IMR-90 (cell line): ENCODE results near the gene MPZL2. TPM values are rescaled to one million over a fixed set of nuclear protein-coding genes. Genes with fewer than 3 reads are reported as not detected.

Experiments
- ATAC-seq: fragments of 200-7000 bp; cut with Tn5 transposase; 2 replicates; pipeline ENCODE4 v1.9.1; 2020; ENCODE audit warnings: low read depth, mild to moderate bottlenecking, moderate library complexity
- BruUV-seq: library from RNA; stranded (reverse); fragments of 400-500 nt; replicated peaks from 2 replicates; lab custom pipeline; 2021; lab: Mats Ljungman, UMichigan
- CTCF ChIA-PET: fragments of 300-600 bp; formaldehyde crosslinking; extraction: SDS; loops from one replicate; lab custom pipeline; 2021; ENCODE audit warnings: antibody characterized with exemption; lab: Yijun Ruan, JAX
- POLR2A ChIA-PET: fragments of 300-600 bp; sonication (Branson Sonifier 250); formaldehyde crosslinking; loops from one replicate; lab custom pipeline; 2022; ENCODE audit warnings: antibody characterized with exemption; ENCODE audit not compliant: unreplicated experiment; lab: Charles Lee
- DNase-seq: peaks from one replicate; pipeline ENCODE4 v3.0.0; 2013
- H2AFZ ChIP-seq: replicated peaks from 2 replicates; pipeline ENCODE3; 2013; ENCODE audit warnings: low read length, mild to moderate bottlenecking; ENCODE audit not compliant: poor library complexity
- H2AK5ac ChIP-seq: 2 replicates; pipeline ENCODE4 v1.6.1; 2013; ENCODE audit warnings: low read depth, low read length, inconsistent platforms
- H2AK9ac ChIP-seq: replicated peaks from 2 replicates; pipeline ENCODE3; 2013; ENCODE audit warnings: mild to moderate bottlenecking, low read depth, low read length, moderate library complexity; ENCODE audit not compliant: poor library complexity
- H2BK120ac ChIP-seq: 2 replicates; pipeline ENCODE4 v1.6.1; 2013; ENCODE audit warnings: low read depth, low read length, inconsistent platforms
- H2BK15ac ChIP-seq: 3 replicates; pipeline ENCODE4 v1.6.1; 2013; ENCODE audit warnings: low read depth, low read length, inconsistent platforms
- H2BK20ac ChIP-seq: 2 replicates; pipeline ENCODE4 v1.6.1; 2013; ENCODE audit warnings: low read depth, mild to moderate bottlenecking, inconsistent platforms, low read length, moderate library complexity
- H2BK5ac ChIP-seq: 2 replicates; pipeline ENCODE4 v1.6.1; 2013; ENCODE audit warnings: mild to moderate bottlenecking, low read depth, low read length, inconsistent platforms; ENCODE audit not compliant: poor library complexity, severe bottlenecking
- H3K14ac ChIP-seq: replicated peaks from 2 replicates; pipeline ENCODE4 v1.6.1; 2013; ENCODE audit warnings: low read depth, low read length, inconsistent platforms
- H3K18ac ChIP-seq: 2 replicates; pipeline ENCODE4 v1.6.1; 2013; ENCODE audit warnings: low read depth, low read length, control low read depth
- H3K23ac ChIP-seq: 2 replicates; pipeline ENCODE4 v1.6.1; 2013; ENCODE audit warnings: low read depth, low read length, inconsistent platforms
- H3K27ac ChIP-seq: 2 replicates; pipeline ENCODE4 v1.5.1; 2013; ENCODE audit warnings: mild to moderate bottlenecking, control low read depth, low read length; ENCODE audit not compliant: insufficient read depth
- H3K27me3 ChIP-seq: 2 replicates; pipeline ENCODE4 v1.6.1; 2013; ENCODE audit warnings: low read length; ENCODE audit not compliant: control insufficient read depth, insufficient read depth
- H3K36me3 ChIP-seq: 2 replicates; pipeline ENCODE4 v1.6.1; 2013; ENCODE audit warnings: low read length, mixed read lengths; ENCODE audit not compliant: control insufficient read depth, insufficient read depth
- H3K4ac ChIP-seq: 2 replicates; pipeline ENCODE4 v1.6.1; 2013; ENCODE audit warnings: low read depth, low read length, inconsistent platforms
- H3K4me1 ChIP-seq: 2 replicates; pipeline ENCODE4 v1.6.1; 2013; ENCODE audit warnings: low read length, mixed read lengths; ENCODE audit not compliant: control insufficient read depth, insufficient read depth
- H3K4me2 ChIP-seq: 2 replicates; pipeline ENCODE4 v1.6.1; 2013; ENCODE audit warnings: low read depth, mild to moderate bottlenecking, control low read depth, low read length, moderate library complexity
- H3K4me3 ChIP-seq: 2 replicates; pipeline ENCODE4 v1.5.1; 2013; ENCODE audit warnings: low read depth, mild to moderate bottlenecking, control low read depth, low read length, moderate library complexity; ENCODE audit not compliant: insufficient read depth
- H3K56ac ChIP-seq: 2 replicates; pipeline ENCODE4 v1.6.1; 2013; ENCODE audit warnings: low read length, inconsistent platforms; ENCODE audit not compliant: insufficient read depth; ENCODE audit errors: extremely low read depth
- H3K79me1 ChIP-seq, 2 experiments: 2 replicates each; pipeline ENCODE4 v1.6.1; 2013; ENCODE audit warnings: low read length in 2 of 2, inconsistent platforms in 1 of 2, low read depth in 1 of 2
- H3K9ac ChIP-seq: 2 replicates; pipeline ENCODE4 v1.6.1; 2013; ENCODE audit warnings: low read depth, low read length, control low read depth
- H3K9me1 ChIP-seq: 2 replicates; pipeline ENCODE4 v1.6.1; 2013; ENCODE audit warnings: low read length, inconsistent platforms; ENCODE audit not compliant: insufficient read depth
- H3K9me3 ChIP-seq: 2 replicates; pipeline ENCODE4 v1.6.1; 2013; ENCODE audit warnings: low read length; ENCODE audit not compliant: control insufficient read depth, insufficient read depth
- H4K20me1 ChIP-seq: 2 replicates; pipeline ENCODE4 v1.6.1; 2013; ENCODE audit warnings: low read length, inconsistent platforms; ENCODE audit not compliant: insufficient read depth
- H4K5ac ChIP-seq: 2 replicates; pipeline ENCODE4 v1.6.1; 2013; ENCODE audit warnings: mild to moderate bottlenecking, low read depth, low read length, control low read depth
- H4K8ac ChIP-seq, 2 experiments: 2 replicates each; pipeline ENCODE4 v1.6.1; 2013; ENCODE audit warnings: low read depth in 2 of 2, low read length in 2 of 2, control low read depth in 1 of 2, inconsistent platforms in 1 of 2
- H4K91ac ChIP-seq: 2 replicates; pipeline ENCODE4 v1.6.1; 2013; ENCODE audit warnings: low read depth, low read length, inconsistent platforms; ENCODE audit not compliant: insufficient read depth
- CHD1 ChIP-seq: IDR thresholded peaks from 2 replicates; pipeline ENCODE4 v1.6.1; 2012; ENCODE audit warnings: low read depth, low read length, improper control_type of control experiment
- CTCF ChIP-seq: conservative IDR thresholded peaks from 2 replicates; pipeline ENCODE4 v1.5.1; 2012; ENCODE audit warnings: mild to moderate bottlenecking, low read depth, low read length, improper control_type of control experiment
- MAFK ChIP-seq: IDR thresholded peaks from 2 replicates; pipeline ENCODE4 v1.6.1; 2012; ENCODE audit warnings: low read depth, low read length, improper control_type of control experiment
- MXI1 ChIP-seq: IDR thresholded peaks from 2 replicates; pipeline ENCODE4 v1.6.1; 2012; ENCODE audit warnings: low read depth, mild to moderate bottlenecking, low read length, moderate library complexity, borderline replicate concordance
- RFX5 ChIP-seq: IDR thresholded peaks from 2 replicates; pipeline ENCODE4 v1.8.0; 2012; ENCODE audit warnings: low read depth, mild to moderate bottlenecking, low read length, moderate library complexity
- WGBS, 2 experiments: methylation state at CpG; one replicate each; pipeline versions ENCODE4 v1.1.5 to v1.1.7; 2013; ENCODE audit warnings: missing lambda C conversion rate in 2 of 2; ENCODE audit not compliant: insufficient read length in 1 of 2; ENCODE audit errors: extremely low coverage in 2 of 2; 5-methylcytosine and 5-hydroxymethylcytosine counted together
- dilution Hi-C: fragments of 300-500 bp; cut with HindIII; formaldehyde crosslinking; loops from one replicate; pipeline ENCODE4 v1.14.3; 2018; ENCODE audit warnings: low sequenced_read_pairs; ENCODE audit not compliant: unreplicated experiment
- in situ Hi-C: fragments of 300-500 bp; cut with MboI; formaldehyde crosslinking; loops from 3 replicates; pipeline ENCODE4 v1.14.3; 2019; ENCODE audit warnings: low sequenced_read_pairs, inconsistent platforms, mixed read lengths
- intact Hi-C: fragments of 100-400 bp; cut with micrococcal nuclease; formaldehyde crosslinking; loops from 2 replicates; pipeline ENCODE4 v1.10.0; 2022
- polyA plus RNA-seq, 3 experiments: library from polyadenylated mRNA; depleted of rRNA; stranded (reverse); fragments of >200 nt; gene quantifications; 2 replicates each; pipeline ENCODE4 v1.2.3, GENCODE V29; 2012; ENCODE audit warnings: low replicate concordance in 1 of 3
- total RNA-seq: library from RNA; depleted of rRNA; stranded (reverse); fragments of >200 nt; gene quantifications from 2 replicates; pipeline ENCODE4 v1.2.3, GENCODE V29; 2012

MPZL2 gene
- total and polyA plus RNA-seq, 2 of the 4 experiments (the other 2 are of a cell fraction), result not detected

GRCh38 chr11:118238421-118238820, 25.7 kb downstream of the MPZL2 start:
- H2BK20ac ChIP-seq, result no peak overlapping the region
- H3K36me3 ChIP-seq, result no peaks in the 10 kb centered on the region
- no peaks in the 10 kb centered on the region for H3K9me3 ChIP-seq
- H2AFZ ChIP-seq, result no peak overlapping the region
- intact Hi-C loops, result no loop called here
- H3K9ac ChIP-seq, result no peak overlapping the region
- H3K18ac ChIP-seq, result no peak overlapping the region
- no peak overlapping the region for H2BK5ac ChIP-seq
- H3K4me2 ChIP-seq, result no peak overlapping the region
- dilution Hi-C loops, result no loop called here
- no peak overlapping the region for H3K4ac ChIP-seq
- H2AK5ac ChIP-seq, result no peak overlapping the region
- H3K4me3 ChIP-seq, result no peak overlapping the region
- in situ Hi-C loops, result no loop called here
- no peak overlapping the region for H2BK120ac ChIP-seq
- no peak overlapping the region for H3K27ac ChIP-seq
- no peak for TF ChIP-seq RFX5
- no peak for TF ChIP-seq MXI1
- TF ChIP-seq CHD1, result no peak
- no peak for TF ChIP-seq CTCF
- TF ChIP-seq MAFK, result no peak
- H3K27me3 ChIP-seq, result peaks cover 1% of the 10 kb centered on the region; the same call in 1 of the 2 replicates
- H4K5ac ChIP-seq, result no peak overlapping the region
- no CpG with 5 or more reads among the region's 2 CpGs for WGBS, 2 experiments
- no peak overlapping the region for H2AK9ac ChIP-seq
- H4K20me1 ChIP-seq, result no peaks in the 10 kb centered on the region
- DNase-seq (no peak), ATAC-seq (no peak)
- ChIA-PET POLR2A (no interaction called here), CTCF (no interaction called here)
- no peak overlapping the region for H3K56ac ChIP-seq
- H3K23ac ChIP-seq, result no peak overlapping the region
- H3K9me1 ChIP-seq, result no peaks in the 10 kb centered on the region
- no TSS peak for BruUV-seq
- H3K14ac ChIP-seq, result no peak overlapping the region
- no peak overlapping the region for H4K8ac ChIP-seq
- no peaks in the 10 kb centered on the region for H3K4me1 ChIP-seq
- H2BK15ac ChIP-seq, result no peak overlapping the region
- H3K79me1 ChIP-seq, result no peaks in the 10 kb centered on the region
- no peak overlapping the region for H4K91ac ChIP-seq
